Rectal smooth muscle tissue (tissue), 1 donor: ENCODE results near the gene FRZB.
A peak's percentile ranks its signal among the peaks of the same experiment; 100 is the strongest.

Experiments used
- H3K27ac ChIP-seq: one replicate; pipeline ENCODE4 v1.7.0; 2013; ENCODE audit warnings: low read depth, low read length, inconsistent platforms
- H3K27me3 ChIP-seq: one replicate; pipeline ENCODE4 v1.7.0; 2013; ENCODE audit warnings: low read length; ENCODE audit not compliant: control insufficient read depth, insufficient read depth
- H3K36me3 ChIP-seq: one replicate; pipeline ENCODE4 v1.7.0; 2013; ENCODE audit warnings: low read length; ENCODE audit not compliant: control insufficient read depth, insufficient read depth
- H3K4me1 ChIP-seq: one replicate; pipeline ENCODE4 v1.7.0; 2013; ENCODE audit warnings: low read length; ENCODE audit not compliant: control insufficient read depth, insufficient read depth
- H3K4me3 ChIP-seq: one replicate; pipeline ENCODE4 v1.7.0; 2013; ENCODE audit warnings: low read length
- H3K9ac ChIP-seq: one replicate; pipeline ENCODE4 v1.7.0; 2013; ENCODE audit warnings: low read length

FRZB gene

DNA sequence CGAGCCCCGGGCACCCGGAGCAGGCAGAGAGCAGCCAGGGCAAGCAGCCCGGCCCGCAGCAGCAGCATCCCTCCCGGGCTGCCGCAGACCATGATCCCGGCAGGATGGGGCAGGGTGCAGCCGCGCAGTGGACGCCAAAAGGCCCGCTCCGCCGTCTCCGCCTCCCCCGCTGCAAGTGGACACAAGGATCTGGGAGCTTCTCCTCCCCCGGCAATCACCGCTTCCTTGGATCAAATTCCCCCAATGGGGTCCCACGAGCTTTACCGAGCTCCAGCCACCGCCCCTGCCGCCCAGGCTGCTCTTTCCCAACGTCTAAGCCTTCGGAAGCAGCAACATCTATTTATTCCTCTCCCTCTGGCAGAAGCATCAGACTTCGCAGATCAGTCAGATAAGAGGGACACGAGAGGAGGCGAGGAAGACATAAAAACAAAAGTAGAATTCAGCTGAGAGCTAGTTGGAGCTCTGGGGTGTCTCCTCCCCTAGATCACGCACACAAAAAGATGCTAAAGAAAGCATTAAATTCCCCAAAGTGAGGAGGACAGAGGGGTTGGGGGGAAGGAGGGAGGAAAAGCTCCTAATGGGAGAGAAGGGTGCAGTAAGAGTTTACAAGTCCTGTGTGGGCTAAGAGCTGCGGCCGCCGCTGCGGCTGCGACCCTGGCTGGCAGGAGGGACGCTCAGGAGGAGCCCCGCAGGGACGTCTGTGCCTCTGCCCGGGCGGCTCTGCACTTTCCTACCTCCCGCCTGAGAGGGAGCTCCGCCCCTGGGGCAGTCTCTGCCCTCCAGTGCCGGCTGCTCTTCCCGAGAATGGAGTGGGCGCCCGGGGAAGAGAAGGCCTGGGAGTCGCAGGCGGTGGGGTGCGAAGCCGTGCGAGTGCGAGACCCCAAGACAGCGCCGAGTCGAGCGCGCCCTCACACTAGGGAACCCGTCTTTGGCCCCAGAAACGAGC lies at the start of gene FRZB:
Gene FRZB (minus strand): TSS at position 177 of the 946 bp plus-strand sequence. CDS start 85 bp downstream, at position 92.
- Histone ChIP-seq H3K27me3 (no peaks in the 10 kb centered on the region), H3K4me1 (no peaks in the 10 kb centered on the region), H3K36me3 (no peaks in the 10 kb centered on the region), H3K9ac (peak within 1 kb of the TSS; percentile 41), H3K27ac (no peak within 1 kb of the TSS), H3K4me3 (peak within 1 kb of the TSS; percentile 68)

DNA sequence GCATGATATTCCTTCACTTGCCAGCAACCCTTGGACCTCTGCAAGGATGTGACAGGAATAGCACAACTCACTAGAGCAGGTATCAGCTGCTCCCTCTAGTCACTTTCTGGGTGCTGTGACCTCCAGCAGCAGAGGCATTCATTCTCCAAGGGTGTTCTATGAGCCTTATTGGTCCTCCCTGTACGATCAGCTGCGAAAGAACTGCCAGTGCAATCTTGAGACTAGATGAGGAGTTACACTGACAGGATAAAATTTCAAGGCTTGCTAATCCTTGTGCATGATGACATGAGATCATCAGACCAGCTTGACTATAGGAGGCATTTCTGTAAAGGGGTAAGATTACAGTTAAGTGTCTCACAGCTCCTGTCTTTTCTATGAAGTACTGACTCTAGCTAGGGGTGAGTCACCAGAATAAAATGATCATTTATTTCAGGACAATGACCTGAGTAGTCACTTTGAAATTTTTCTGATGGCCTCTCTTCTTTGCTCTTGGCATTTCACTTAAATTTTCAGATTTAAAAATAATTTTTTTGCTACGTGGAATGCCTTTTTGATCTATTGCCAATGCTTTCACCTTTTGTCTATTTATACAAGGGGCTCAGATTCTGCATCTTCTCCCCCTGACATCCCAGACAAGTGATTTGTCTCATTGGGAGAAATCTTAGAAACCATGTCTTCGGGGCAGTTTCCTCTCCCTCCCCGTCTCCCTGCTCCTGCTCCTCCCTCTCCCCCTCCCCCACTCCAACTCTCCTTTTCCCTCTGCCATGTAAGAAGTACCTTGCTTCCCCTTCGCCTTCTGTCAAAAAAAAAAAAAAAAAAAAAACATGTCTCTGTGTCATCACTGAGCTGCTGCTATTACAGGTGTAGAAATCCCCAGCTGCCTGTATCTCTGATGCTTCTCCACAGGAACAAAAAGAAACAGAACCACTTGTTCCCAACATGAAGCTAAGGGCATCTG lies 49.2 kb upstream of the FRZB start:
- Histone ChIP-seq H3K27ac (no peak overlapping the region), H3K4me1 (no peaks in the 10 kb centered on the region), H3K36me3 (no peaks in the 10 kb centered on the region), H3K27me3 (no peaks in the 10 kb centered on the region), H3K9ac (no peak overlapping the region), H3K4me3 (no peak overlapping the region)

- no peak overlapping the region for H3K9ac ChIP-seq
- no peak overlapping the region for H3K4me3 ChIP-seq
- H3K27me3 ChIP-seq: no peaks in the 10 kb centered on the region
- H3K27ac ChIP-seq: no peak overlapping the region
- H3K36me3 ChIP-seq: no peaks in the 10 kb centered on the region
- H3K4me1 ChIP-seq: no peaks in the 10 kb centered on the region
These were observed 48.4 kb upstream of the FRZB start for GRCh38 chr2:182914852-182915251.

- Histone ChIP-seq H3K27ac (no peak overlapping the region), H3K36me3 (no peaks in the 10 kb centered on the region), H3K4me1 (no peaks in the 10 kb centered on the region), H3K9ac (no peak overlapping the region), H3K4me3 (no peak overlapping the region), H3K27me3 (no peaks in the 10 kb centered on the region)
These were observed 46.6 kb upstream of the FRZB start for GRCh38 chr2:182913064-182913463.

DNA sequence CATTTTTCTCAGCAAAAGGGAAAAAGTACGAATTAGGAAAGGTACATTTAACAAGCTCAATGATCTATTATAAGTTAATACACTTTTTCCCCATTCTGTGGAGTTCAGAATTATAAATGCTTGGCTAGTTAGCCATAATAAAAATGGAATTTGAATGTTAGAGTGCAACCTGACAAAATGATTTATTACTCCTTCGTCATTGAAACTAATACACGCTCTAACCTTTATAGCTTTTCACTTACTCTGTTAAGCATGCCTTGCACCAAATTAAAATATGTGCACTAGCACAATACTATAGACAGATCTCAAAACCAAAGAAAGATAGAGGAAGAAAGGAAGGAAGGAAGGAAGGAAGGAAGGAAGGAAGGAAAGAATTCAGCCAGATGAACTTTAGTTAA lies 46.1 kb upstream of the FRZB start:
- Histone ChIP-seq H3K4me3 (no peak overlapping the region), H3K27me3 (no peaks in the 10 kb centered on the region), H3K4me1 (no peaks in the 10 kb centered on the region), H3K27ac (no peak overlapping the region), H3K9ac (no peak overlapping the region), H3K36me3 (no peaks in the 10 kb centered on the region)

DNA sequence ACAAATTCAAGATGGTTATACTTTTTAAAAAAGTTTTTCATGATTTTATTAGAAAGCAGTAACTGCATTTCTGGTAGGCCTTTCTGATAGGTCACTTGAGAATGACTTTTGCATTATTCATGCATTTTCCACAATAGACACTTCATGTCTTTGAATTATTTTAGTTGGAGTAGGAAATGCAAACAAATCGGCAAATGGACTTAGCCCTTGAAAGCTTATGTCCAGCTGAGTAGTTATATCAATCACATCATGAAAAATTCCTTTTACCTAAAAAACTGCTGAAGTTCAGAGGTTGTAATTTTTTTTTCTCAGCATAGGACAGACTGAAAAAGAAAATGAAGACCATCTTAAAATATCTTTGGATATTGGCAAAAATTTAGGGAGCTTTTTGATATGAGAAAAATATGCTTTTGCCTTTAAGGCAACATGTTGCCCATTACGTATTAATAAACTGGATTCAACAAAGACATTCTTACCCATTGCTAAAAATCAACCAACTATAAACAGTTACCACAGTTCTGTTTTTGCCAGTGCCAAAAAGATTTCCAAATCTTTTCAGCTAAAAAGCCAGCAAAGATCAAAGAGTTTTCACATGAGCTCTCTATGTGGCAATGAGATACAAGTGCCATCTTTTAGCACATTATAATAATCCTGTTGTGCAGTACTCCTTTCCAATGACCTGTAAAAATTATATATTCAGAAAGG lies 45.5 kb upstream of the FRZB start:
- no peak overlapping the region for H3K4me3 ChIP-seq
- H3K36me3 ChIP-seq: no peaks in the 10 kb centered on the region
- H3K9ac ChIP-seq: no peak overlapping the region
- H3K4me1 ChIP-seq: no peaks in the 10 kb centered on the region
- no peak overlapping the region for H3K27ac ChIP-seq
- no peaks in the 10 kb centered on the region for H3K27me3 ChIP-seq

GRCh38 chr2:182910965-182911364 lies 44.5 kb upstream of the FRZB start:
- Histone ChIP-seq H3K9ac (no peak overlapping the region), H3K4me1 (no peaks in the 10 kb centered on the region), H3K36me3 (no peaks in the 10 kb centered on the region), H3K27me3 (no peaks in the 10 kb centered on the region), H3K27ac (no peak overlapping the region), H3K4me3 (no peak overlapping the region)

GRCh38 chr2:182907081-182907830 lies 40.8 kb upstream of the FRZB start:
- Histone ChIP-seq H3K36me3 (no peaks in the 10 kb centered on the region), H3K27ac (no peak overlapping the region), H3K27me3 (no peaks in the 10 kb centered on the region), H3K4me1 (no peaks in the 10 kb centered on the region), H3K4me3 (no peak overlapping the region), H3K9ac (no peak overlapping the region)

- Histone ChIP-seq H3K4me1 (no peaks in the 10 kb centered on the region), H3K9ac (no peak overlapping the region), H3K27ac (no peak overlapping the region), H3K4me3 (no peak overlapping the region), H3K27me3 (no peaks in the 10 kb centered on the region), H3K36me3 (no peaks in the 10 kb centered on the region)
These were observed 40.0 kb upstream of the FRZB start for GRCh38 chr2:182906454-182906853.

DNA sequence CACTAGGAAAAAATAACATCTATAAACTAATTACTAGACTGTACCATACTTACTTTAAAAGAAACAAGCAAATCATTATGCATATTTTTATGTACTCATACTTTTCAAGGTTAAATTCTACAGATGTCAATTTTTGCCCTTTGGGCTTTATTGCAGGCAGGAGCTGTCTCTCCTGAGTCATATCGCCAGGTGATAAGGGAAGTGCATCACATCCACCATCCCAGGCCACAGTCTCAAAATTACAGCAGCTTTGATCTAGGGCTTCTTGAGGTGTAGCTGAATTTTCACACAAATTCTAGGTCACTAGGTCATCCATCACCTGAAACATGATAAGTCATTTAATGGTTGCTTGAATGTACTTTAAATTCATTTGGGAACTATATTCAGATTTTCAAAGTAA lies 38.4 kb upstream of the FRZB start:
- no peak overlapping the region for H3K4me3 ChIP-seq

DNA sequence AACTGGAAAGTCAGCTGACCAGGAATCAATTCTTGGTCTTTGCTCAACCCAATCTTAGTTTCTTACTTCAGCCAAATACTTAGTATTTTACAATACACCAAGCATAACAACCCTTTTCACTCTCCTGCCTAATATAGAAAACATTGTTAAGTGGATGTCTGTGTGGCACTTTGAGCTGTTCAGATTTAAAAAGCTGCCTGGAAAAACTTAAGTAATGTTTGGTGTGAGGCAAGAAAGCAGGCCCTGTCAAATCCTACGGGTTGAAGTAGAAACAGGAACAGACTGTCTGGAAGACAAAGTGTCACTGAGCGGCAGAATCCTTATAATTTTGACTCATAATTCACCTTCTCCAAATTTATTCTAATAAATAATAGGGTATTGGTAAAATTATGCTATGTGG lies 37.1 kb upstream of the FRZB start:
- H3K36me3 ChIP-seq: no peaks in the 10 kb centered on the region
- no peak overlapping the region for H3K4me3 ChIP-seq
- no peak overlapping the region for H3K9ac ChIP-seq
- no peaks in the 10 kb centered on the region for H3K4me1 ChIP-seq
- no peak overlapping the region for H3K27ac ChIP-seq
- no peaks in the 10 kb centered on the region for H3K27me3 ChIP-seq

More for the DNA sequence above, 38.4 kb upstream of the FRZB start:
- H3K36me3 ChIP-seq: no peaks in the 10 kb centered on the region
- no peak overlapping the region for H3K27ac ChIP-seq
- no peak overlapping the region for H3K9ac ChIP-seq
- no peaks in the 10 kb centered on the region for H3K4me1 ChIP-seq
- H3K27me3 ChIP-seq: no peaks in the 10 kb centered on the region
